AG04449 (cell line): ENCODE measurements around the gene SUSD1.
A peak's percentile ranks its signal among the peaks of the same experiment; 100 is the strongest.
"Not testable (repeated sequence)": the region's sequence is repeated elsewhere in the genome, so short reads cannot be mapped to it uniquely, and the experiment has no call there.

Experiments
- CTCF ChIA-PET: fragments of 350-600 bp; formaldehyde crosslinking; extraction: SDS; loops from one replicate; lab custom pipeline; 2021; ENCODE audit warnings: antibody characterized with exemption; lab: Yijun Ruan, JAX
- POLR2A ChIA-PET: fragments of 400-600, 350-600 bp; formaldehyde crosslinking; extraction: SDS; loops from one replicate; lab custom pipeline; 2020; ENCODE audit warnings: antibody characterized with exemption, inconsistent platforms; lab: Yijun Ruan, JAX
- DNase-seq: peaks from one replicate; pipeline ENCODE4 v3.0.0-alpha.2; 2010; ENCODE audit warnings: low read depth, low spot score
- H3K4me3 ChIP-seq: 2 replicates; pipeline ENCODE4 v1.5.1; 2011; ENCODE audit warnings: low read depth, mild to moderate bottlenecking, control low read depth, low read length
- CTCF ChIP-seq: IDR thresholded peaks from one replicate; pipeline ENCODE4 v1.5.1; 2011; ENCODE audit warnings: mild to moderate bottlenecking, moderate library complexity, low read length, control low read depth, inconsistent platforms; ENCODE audit not compliant: insufficient read depth; ENCODE audit errors: missing control alignments

SUSD1 gene

DNA sequence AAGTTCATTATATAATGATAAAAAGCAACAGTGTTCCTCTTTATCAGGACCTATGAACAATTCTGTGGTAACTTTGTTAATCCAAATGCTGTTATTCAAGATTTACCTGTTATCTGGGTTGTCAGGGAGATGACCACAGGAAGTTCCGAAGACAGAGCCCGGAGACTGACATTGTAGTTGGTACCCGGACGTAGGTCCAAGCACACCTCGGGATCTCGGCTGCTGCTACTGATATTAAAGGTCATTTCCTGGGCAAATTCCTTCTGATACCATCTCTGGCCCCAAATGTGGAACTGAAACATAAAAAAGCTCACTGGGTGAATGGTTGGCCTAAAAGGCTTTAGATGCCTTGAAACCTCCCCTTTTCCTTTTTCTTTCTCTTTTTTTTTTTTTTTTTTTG lies 96.7 kb downstream of the SUSD1 start:
- DNase-seq, result no peak
- no peak overlapping the region for H3K4me3 ChIP-seq
- POLR2A ChIA-PET, result no interaction called here
- TF ChIP-seq CTCF, result no peak
- CTCF ChIA-PET, result interaction anchor here (0.6 to 9.5 kb wide), 6 partner anchors 8 to 318 kb away, joined by 3 to 136 read pairs (median 6); no protein-coding TSS in a partner anchor

GRCh38 chr9:112076814-112077213 lies 98.3 kb downstream of the SUSD1 start:
- no peak for DNase-seq
- TF ChIP-seq CTCF, result no peak
- H3K4me3 ChIP-seq, result no peak overlapping the region
- ChIA-PET POLR2A (no interaction called here), CTCF (interaction anchor here (0.5 to 9.5 kb wide), 6 partner anchors 9 to 317 kb away, joined by 3 to 136 read pairs (median 7); no protein-coding TSS in a partner anchor)

DNA sequence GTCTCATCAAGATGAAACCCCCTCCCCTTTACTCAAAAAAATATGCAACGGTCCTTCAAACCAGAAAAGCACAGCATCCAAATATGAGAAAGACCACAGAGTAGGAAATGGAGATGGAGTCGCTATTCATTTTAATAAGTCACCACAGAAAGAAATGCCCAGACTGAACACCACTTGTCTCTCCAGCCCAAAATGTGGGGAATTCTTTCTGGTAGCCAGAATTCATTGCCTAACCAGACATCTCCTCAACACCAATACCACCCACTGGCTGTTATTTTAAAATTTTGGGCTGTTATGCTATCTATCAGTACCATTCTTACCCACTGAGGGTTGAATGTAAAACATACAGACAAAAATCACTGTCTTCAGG lies 100.1 kb downstream of the SUSD1 start:
- CTCF ChIA-PET, result interaction anchor here (0.6 to 9.5 kb wide), 44 partner anchors 9 to 623 kb away, joined by 3 to 136 read pairs (median 4); partner anchors contain the start of genes DNAJC25 and UGCG
- no peak for TF ChIP-seq CTCF
- H3K4me3 ChIP-seq, result no peak overlapping the region
- POLR2A ChIA-PET, result interaction anchor here (0.9 to 2.8 kb wide), 14 partner anchors 9 to 316 kb away, joined by 3 to 26 read pairs (median 4); partner anchors contain the start of gene UGCG
- no peak for DNase-seq

DNA sequence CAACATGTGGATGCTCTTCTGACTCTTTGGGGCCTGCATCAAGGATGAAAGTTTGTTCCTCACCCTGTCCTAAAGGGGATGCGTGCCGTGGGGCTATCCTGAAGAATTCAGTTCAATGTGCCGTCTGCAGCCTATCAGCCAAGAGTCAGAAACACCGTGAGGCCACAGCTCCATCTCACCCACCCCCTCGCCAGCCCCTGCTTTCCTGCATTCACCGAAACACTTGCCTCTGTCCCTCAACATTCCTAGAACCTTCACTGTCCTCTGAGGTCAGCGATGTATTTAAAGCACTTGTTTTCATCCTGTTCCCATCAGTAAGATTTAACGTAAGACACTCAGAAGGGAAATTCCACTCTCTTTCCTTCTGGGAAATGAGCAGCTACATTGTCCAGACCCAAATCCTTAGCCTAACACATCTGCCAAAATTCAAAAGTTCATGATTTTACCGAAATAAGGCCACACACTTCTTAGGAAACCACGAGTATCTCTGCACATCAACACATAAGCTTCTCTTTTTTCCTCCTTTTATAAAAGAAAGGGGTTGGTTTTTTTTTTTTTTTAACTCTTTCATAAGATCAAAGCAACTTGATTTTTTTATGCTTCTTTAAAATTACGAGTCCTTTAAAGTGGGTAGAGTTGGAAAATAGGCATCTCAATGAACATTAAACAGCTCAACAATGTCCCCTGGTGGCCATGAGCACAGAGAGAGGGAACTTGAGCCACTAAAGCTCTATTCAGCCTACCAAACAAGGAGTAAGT lies 100.7 kb downstream of the SUSD1 start:
- H3K4me3 ChIP-seq, result no peak overlapping the region; the same call in 1 of the 2 replicates
- peak; percentile 85 for TF ChIP-seq CTCF
- POLR2A ChIA-PET, result interaction anchor here (0.7 to 2.8 kb wide), 20 partner anchors 9 to 315 kb away, joined by 3 to 26 read pairs (median 4); partner anchors contain the start of gene UGCG
- CTCF ChIA-PET, result interaction anchor here (0.6 to 9.5 kb wide), 39 partner anchors 9 to 622 kb away, joined by 3 to 136 read pairs (median 4); partner anchors contain the start of gene UGCG
- DNase-seq, result peak; percentile 99

- ChIA-PET POLR2A (interaction anchor here (0.7 to 2.8 kb wide), 14 partner anchors 8 to 315 kb away, joined by 3 to 26 read pairs (median 4); partner anchors contain the start of gene UGCG), CTCF (interaction anchor here (1.0 to 9.5 kb wide), 12 partner anchors 8 to 314 kb away, joined by 3 to 136 read pairs (median 8); no protein-coding TSS in a partner anchor)
- not testable (repeated sequence) for H3K4me3 ChIP-seq, DNase-seq
These were observed 101.4 kb downstream of the SUSD1 start for GRCh38 chr9:112073639-112074173.

GRCh38 chr9:112072721-112073638 lies 102.1 kb downstream of the SUSD1 start:
- DNase-seq, result peak; percentile 99
- CTCF ChIA-PET, result interaction anchor here (1.0 to 9.5 kb wide), 3 partner anchors 21 to 313 kb away, joined by 3 to 136 read pairs (median 8); no protein-coding TSS in a partner anchor
- POLR2A ChIA-PET, result interaction anchor here (0.6 to 2.8 kb wide), 6 partner anchors 23 to 176 kb away, joined by 3 to 26 read pairs (median 5); partner anchors contain the start of gene UGCG
- H3K4me3 ChIP-seq, result no peak overlapping the region
- no peak for TF ChIP-seq CTCF
